ENCODE measurements around the gene DESI1. TPM values are rescaled to one million over a fixed set of nuclear protein-coding genes. Genes with fewer than 3 reads are reported as not detected.
"Not testable (repeated sequence)": the region's sequence is repeated elsewhere in the genome, so short reads cannot be mapped to it uniquely, and the experiment has no call there.

The DESI1 gene
- total and polyA plus RNA-seq, 2 of the 13 experiments (the other 11 are each of a cell fraction or from before 2014, with no cell fraction given), result 21.6 to 29.2 TPM

DNA sequence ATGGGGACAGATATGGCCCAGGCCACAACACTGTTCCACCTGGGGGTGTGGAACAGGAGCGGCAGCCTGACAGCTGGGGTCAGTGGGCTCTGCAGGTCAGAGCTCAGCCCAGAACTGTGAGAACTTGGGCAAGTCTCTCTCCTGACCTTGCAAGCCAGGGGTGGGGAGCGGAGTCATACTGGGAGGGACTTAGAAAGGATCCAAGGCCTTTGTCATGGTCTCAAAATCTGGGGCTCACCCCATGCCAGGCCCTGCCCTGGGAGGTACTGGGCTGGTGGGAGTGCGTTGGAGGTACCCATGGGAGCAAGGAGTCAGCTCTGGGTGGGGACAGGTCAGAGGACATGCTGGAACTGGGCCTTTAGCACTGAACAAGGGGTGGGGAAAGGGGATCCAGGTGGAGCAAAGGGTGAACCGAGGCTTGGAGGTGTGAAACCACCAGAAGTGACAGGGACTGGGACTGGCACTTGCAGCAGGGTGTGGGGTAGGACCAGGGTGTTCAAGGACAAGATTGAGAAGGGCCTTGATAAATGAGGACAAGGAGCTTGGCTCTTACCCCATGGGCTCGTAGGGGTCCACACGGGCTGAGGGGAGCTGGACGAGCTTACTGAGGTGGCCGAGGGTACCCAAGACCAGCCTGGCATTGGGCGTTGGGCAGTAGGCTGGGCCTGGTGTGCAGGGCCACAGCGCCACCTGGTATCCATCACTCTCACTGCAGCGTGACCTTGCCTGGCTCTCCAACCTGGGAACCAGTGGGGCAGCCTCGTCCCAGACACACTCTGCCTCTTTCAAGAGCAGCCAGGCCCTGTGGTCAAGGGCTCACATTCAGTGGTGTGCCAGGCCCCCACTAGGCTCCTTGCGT is 23.8 kb downstream of the DESI1 start (continued):
- 0 out of 2 replicates have a peak, but pooled peaks have one; percentile 28 for TF ChIP-seq MIER3 (CRISPR knock-in tag; IDR thresholded peaks at IDR 0.05; ENCODE audit: borderline replicate concordance)
- TF ChIP-seq HNRNPL (IDR thresholded peaks at IDR 0.05; ENCODE audit: low read depth, low read length), result peak; percentile 99
- TF ChIP-seq, protein P1, sequence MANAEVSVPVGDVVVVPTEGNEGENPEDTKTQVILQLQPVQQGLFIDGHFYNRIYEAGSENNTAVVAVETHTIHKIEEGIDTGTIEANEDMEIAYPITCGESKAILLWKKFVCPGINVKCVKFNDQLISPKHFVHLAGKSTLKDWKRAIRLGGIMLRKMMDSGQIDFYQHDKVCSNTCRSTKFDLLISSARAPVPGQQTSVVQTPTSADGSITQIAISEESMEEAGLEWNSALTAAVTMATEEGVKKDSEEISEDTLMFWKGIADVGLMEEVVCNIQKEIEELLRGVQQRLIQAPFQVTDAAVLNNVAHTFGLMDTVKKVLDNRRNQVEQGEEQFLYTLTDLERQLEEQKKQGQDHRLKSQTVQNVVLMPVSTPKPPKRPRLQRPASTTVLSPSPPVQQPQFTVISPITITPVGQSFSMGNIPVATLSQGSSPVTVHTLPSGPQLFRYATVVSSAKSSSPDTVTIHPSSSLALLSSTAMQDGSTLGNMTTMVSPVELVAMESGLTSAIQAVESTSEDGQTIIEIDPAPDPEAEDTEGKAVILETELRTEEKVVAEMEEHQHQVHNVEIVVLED (CRISPR knock-in tag; IDR thresholded peaks at IDR 0.05; ENCODE audit: borderline replicate concordance), result peak; percentile 46; the same call in 1 of the 2 replicates
- TF ChIP-seq ZNF558 (CRISPR knock-in tag; IDR thresholded peaks at IDR 0.05; ENCODE audit: borderline replicate concordance), result no peak
- TF ChIP-seq, protein P2, sequence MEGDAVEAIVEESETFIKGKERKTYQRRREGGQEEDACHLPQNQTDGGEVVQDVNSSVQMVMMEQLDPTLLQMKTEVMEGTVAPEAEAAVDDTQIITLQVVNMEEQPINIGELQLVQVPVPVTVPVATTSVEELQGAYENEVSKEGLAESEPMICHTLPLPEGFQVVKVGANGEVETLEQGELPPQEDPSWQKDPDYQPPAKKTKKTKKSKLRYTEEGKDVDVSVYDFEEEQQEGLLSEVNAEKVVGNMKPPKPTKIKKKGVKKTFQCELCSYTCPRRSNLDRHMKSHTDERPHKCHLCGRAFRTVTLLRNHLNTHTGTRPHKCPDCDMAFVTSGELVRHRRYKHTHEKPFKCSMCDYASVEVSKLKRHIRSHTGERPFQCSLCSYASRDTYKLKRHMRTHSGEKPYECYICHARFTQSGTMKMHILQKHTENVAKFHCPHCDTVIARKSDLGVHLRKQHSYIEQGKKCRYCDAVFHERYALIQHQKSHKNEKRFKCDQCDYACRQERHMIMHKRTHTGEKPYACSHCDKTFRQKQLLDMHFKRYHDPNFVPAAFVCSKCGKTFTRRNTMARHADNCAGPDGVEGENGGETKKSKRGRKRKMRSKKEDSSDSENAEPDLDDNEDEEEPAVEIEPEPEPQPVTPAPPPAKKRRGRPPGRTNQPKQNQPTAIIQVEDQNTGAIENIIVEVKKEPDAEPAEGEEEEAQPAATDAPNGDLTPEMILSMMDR (CRISPR knock-in tag; IDR thresholded peaks at IDR 0.05), result peak; percentile 99
- TF ChIP-seq NCOA2 (CRISPR knock-in tag; IDR thresholded peaks at IDR 0.05), result 0 out of 2 replicates have a peak, but pooled peaks have one; percentile 31

DNA sequence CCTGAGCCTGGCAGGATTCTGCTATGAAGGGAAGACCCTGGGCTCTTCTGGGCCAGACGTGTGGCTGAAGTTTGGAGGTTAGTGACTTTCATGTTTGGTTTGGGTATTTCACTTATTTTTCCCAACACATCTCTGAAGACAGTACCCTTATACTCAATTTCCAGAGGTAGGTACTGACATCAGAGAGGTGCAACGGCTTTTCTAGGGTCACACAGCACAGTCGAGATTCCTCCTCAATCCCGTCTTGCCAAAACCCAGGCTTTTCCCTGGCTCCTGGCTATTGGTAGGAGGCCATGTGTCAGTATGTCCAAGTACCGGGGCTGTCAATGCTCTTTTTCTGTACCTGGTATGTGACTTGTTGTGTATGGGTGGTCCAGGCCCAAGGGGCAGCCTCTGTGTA is 25.1 kb downstream of the DESI1 start:
- Histone ChIP-seq H2AFZ (ENCODE audit: low read length) (no peak overlapping the region), H3K9ac (ENCODE audit: insufficient read depth, low read depth, low read length) (no peak overlapping the region), H3K36me3 (replicated peaks in 1 of 2; ENCODE audit: control insufficient read depth in 1 of 2, insufficient read depth in 2 of 2, low read length in 2 of 2) (peaks cover 0 to 5% of the 10 kb centered on the region in 2 experiments; a peak in 1 of 5 replicates), H3K4me1 (ENCODE audit: insufficient read depth, low read length) (peaks cover 27% of the 10 kb centered on the region), H3K4me3 (replicated peaks in 1 of 3; ENCODE audit: insufficient read depth in 1 of 3, low read depth in 2 of 3, low read length in 3 of 3) (no peak overlapping the region), H3K27ac (ENCODE audit: extremely low read length, insufficient read depth, low read length) (no peak overlapping the region), H3K27me3 (ENCODE audit: control insufficient read depth in 1 of 2, insufficient read depth in 2 of 2, low read length in 2 of 2) (no peaks in the 10 kb centered on the region), H3K9me3 (ENCODE audit: low read length) (no peaks in the 10 kb centered on the region), H4K20me1 (ENCODE audit: insufficient read depth, low read length) (no peaks in the 10 kb centered on the region), H3K4me2 (ENCODE audit: low read depth, low read length) (no peak overlapping the region), H3K79me2 (ENCODE audit: insufficient read depth, low read length) (no peaks in the 10 kb centered on the region)
- intact Hi-C loops (cut with micrococcal nuclease; ENCODE audit: unreplicated experiment), result loop anchor here (2.0 kb wide), 1 partner anchor 19 kb away; no protein-coding TSS in a partner anchor
- POLR2A ChIA-PET, result no interaction called here
- no TSS peak for BruUV-seq (replicated peaks)
- FAIRE-seq (no peak), DNase-seq (ENCODE audit: low spot score) (no peak), ATAC-seq (no peak)
- TF ChIP-seq MXI1 (IDR thresholded peaks at IDR 0.05; ENCODE audit: borderline replicate concordance, low read depth, low read length), result no peak
- no peak for TF ChIP-seq SP140L (CRISPR knock-in tag; IDR thresholded peaks at IDR 0.05; ENCODE audit: borderline replicate concordance)
- TF ChIP-seq ZMYM3 (CRISPR knock-in tag; IDR thresholded peaks at IDR 0.05), result 0 out of 2 replicates have a peak, but pooled peaks have one; percentile 28
- peak; percentile 90 for TF ChIP-seq ZNF768 (CRISPR knock-in tag; IDR thresholded peaks at IDR 0.05)
- 0 out of 2 replicates have a peak, but pooled peaks have one; percentile 21 for TF ChIP-seq KDM2A (CRISPR knock-in tag; IDR thresholded peaks at IDR 0.05; ENCODE audit: borderline replicate concordance, low read depth)
- WGBS (ENCODE audit: low lambda C conversion rate), result 72% methylated on average over 5 of the region's 5 CpGs
- CTCF ChIA-PET (ENCODE audit: low intra/inter-chr PET ratio, low total read pairs), result interaction anchor here (4.8 kb wide), 1 partner anchor 19 kb away, joined by 77 read pairs; no protein-coding TSS in a partner anchor
- in situ Hi-C loops (cut with HindIII; ENCODE audit: extremely low pct_ligation_motif_present, low pct_unique_long_range_greater_than_20kb), result no loop called here

DNA sequence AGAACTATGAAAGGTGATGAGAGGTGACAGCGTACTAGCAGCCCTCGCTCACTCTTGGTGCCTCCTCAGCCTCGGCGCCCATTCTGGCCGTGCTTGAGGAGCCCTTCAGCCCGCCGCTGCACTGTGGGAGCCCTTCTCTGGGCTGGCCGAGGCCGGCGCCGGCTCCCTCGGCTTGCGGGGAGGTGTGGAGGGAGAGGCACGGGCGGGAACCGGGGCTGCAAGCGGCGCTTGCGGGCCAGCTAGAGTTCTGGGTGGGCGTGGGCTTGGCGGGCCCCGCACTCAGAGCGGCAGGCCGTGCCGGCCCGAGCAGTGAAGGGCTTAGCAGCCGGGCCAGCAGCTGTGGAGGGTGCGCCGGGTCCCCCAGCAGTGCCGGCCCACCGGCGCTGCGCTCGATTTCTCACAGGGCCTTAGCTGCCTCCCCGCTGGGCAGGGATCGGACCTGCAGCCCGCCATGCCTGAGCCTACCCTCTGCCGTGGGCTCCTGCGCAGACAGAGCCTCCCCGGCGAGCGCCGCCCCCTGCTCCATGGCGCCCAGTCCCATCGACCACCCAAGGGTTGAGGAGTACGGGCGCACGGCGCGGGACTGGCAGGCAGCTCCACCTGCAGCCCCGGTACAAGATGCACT is 27.4 kb downstream of the DESI1 start:
- H4K20me1 ChIP-seq (ENCODE audit: insufficient read depth, low read length); H3K4me2 ChIP-seq (ENCODE audit: low read depth, low read length); ATAC-seq; H3K9ac ChIP-seq (ENCODE audit: insufficient read depth, low read depth, low read length); H3K4me3 ChIP-seq (replicated peaks in 1 of 3; ENCODE audit: insufficient read depth in 1 of 3, low read depth in 2 of 3, low read length in 3 of 3); H3K27me3 ChIP-seq (ENCODE audit: control insufficient read depth in 1 of 2, insufficient read depth in 2 of 2, low read length in 2 of 2); H3K79me2 ChIP-seq (ENCODE audit: insufficient read depth, low read length); FAIRE-seq; H3K36me3 ChIP-seq (replicated peaks in 1 of 2; ENCODE audit: control insufficient read depth in 1 of 2, insufficient read depth in 2 of 2, low read length in 2 of 2); H3K27ac ChIP-seq (ENCODE audit: extremely low read length, insufficient read depth, low read length); BruUV-seq (replicated peaks); intact Hi-C loops (cut with micrococcal nuclease; ENCODE audit: unreplicated experiment); CTCF ChIA-PET (ENCODE audit: low intra/inter-chr PET ratio, low total read pairs); in situ Hi-C loops (cut with HindIII; ENCODE audit: extremely low pct_ligation_motif_present, low pct_unique_long_range_greater_than_20kb); H2AFZ ChIP-seq (ENCODE audit: low read length); H3K9me3 ChIP-seq (ENCODE audit: low read length); DNase-seq (ENCODE audit: low spot score): not testable (repeated sequence)
- POLR2A ChIA-PET, result interaction anchor here (1.3 kb wide), 1 partner anchor 28 kb away, joined by 5 read pairs; the partner anchor contains the start of genes DESI1 and XRCC6
- 97% methylated on average over 17 of the region's 51 CpGs for WGBS (ENCODE audit: low lambda C conversion rate)
- H3K4me1 ChIP-seq (ENCODE audit: insufficient read depth, low read length), result peaks cover 38% of the 10 kb centered on the region

Measured in HepG2 (cell line).